GM12878 (cell line): Measurements from ENCODE around the gene TTC23. TPM values are rescaled to one million over a fixed set of nuclear protein-coding genes. Genes with fewer than 3 reads are reported as not detected.

Experiments
- ASH2L ChIP-seq: fragments of 300-600, 200-600 bp; sonication (generic); IDR thresholded peaks from 2 replicates; pipeline ENCODE4 v1.6.1; 2017; ENCODE audit warnings: low read depth, mild to moderate bottlenecking, borderline replicate concordance
- ATF2 ChIP-seq: IDR thresholded peaks from 2 replicates; pipeline ENCODE4 v1.6.1; 2012; ENCODE audit warnings: low read length, inconsistent platforms
- BHLHE40 ChIP-seq, 2 experiments: fragments of 450-650 bp in 1 of 2; IDR thresholded peaks; 2 replicates each; pipeline ENCODE4 v1.6.1; 2011 to 2017; ENCODE audit warnings: low read depth in 2 of 2, borderline replicate concordance in 1 of 2, improper control_type of control experiment in 1 of 2, low read length in 1 of 2, mild to moderate bottlenecking in 1 of 2
- DPF2 ChIP-seq: fragments of 450-650 bp; IDR thresholded peaks from 2 replicates; pipeline ENCODE4 v1.6.1; 2017; ENCODE audit warnings: mild to moderate bottlenecking
- E2F8 ChIP-seq: fragments of 450-650 bp; IDR thresholded peaks from 2 replicates; pipeline ENCODE4 v1.6.1; 2018; ENCODE audit warnings: mild to moderate bottlenecking, low read depth, moderate library complexity; ENCODE audit not compliant: partially characterized antibody
- EED ChIP-seq: sonication (generic); IDR thresholded peaks from 2 replicates; pipeline ENCODE4 v1.6.1; 2016; ENCODE audit warnings: antibody characterized with exemption, low read depth
- FOXM1 ChIP-seq: IDR thresholded peaks from 2 replicates; pipeline ENCODE4 v1.6.1; 2012; ENCODE audit warnings: low read depth, mild to moderate bottlenecking, inconsistent platforms, low read length, moderate library complexity
- IRF4 ChIP-seq: IDR thresholded peaks from 2 replicates; pipeline ENCODE4 v1.6.1; 2011; ENCODE audit warnings: low read depth, low read length
- KAT2A ChIP-seq: conservative IDR thresholded peaks from 2 replicates; pipeline ENCODE4 v1.6.1; 2011; ENCODE audit warnings: low read depth, low read length; ENCODE audit not compliant: control insufficient read depth
- NR2C2 ChIP-seq: IDR thresholded peaks from 2 replicates; pipeline ENCODE4 v1.6.1; 2011; ENCODE audit warnings: borderline replicate concordance, low read depth; ENCODE audit not compliant: control insufficient read depth, insufficient read length
- NR2F1 ChIP-seq: fragments of 450-650 bp; conservative IDR thresholded peaks from 2 replicates; pipeline ENCODE4 v1.6.1; 2017; ENCODE audit warnings: mild to moderate bottlenecking
- PAX8 ChIP-seq: fragments of 450-650 bp; IDR thresholded peaks from 2 replicates; pipeline ENCODE4 v1.6.1; 2017; ENCODE audit warnings: mild to moderate bottlenecking, moderate library complexity
- SPI1 ChIP-seq: IDR thresholded peaks from 2 replicates; pipeline ENCODE4 v1.6.1; 2011; ENCODE audit warnings: low read depth, mild to moderate bottlenecking, low read length, moderate library complexity, borderline replicate concordance; ENCODE audit not compliant: insufficient read depth
- USF2 ChIP-seq: IDR thresholded peaks from 2 replicates; pipeline ENCODE4 v1.6.1; 2011; ENCODE audit warnings: low read depth, low read length, improper control_type of control experiment, borderline replicate concordance
- YY1 ChIP-seq: IDR thresholded peaks from 2 replicates; pipeline ENCODE4 v1.6.1; 2011; ENCODE audit warnings: low read depth, mild to moderate bottlenecking, low read length
- ZBTB11 ChIP-seq: fragments of 450-650 bp; formaldehyde crosslinking; IDR thresholded peaks from 2 replicates; pipeline ENCODE4 v1.5.0; 2022; ENCODE audit warnings: mild to moderate bottlenecking, missing genetic modification characterization
- ZBTB33 ChIP-seq: fragments of 450-650 bp; IDR thresholded peaks from 2 replicates; pipeline ENCODE4 v1.6.1; 2017; ENCODE audit warnings: mild to moderate bottlenecking
- polyA plus RNA-seq, 11 experiments: library from polyadenylated mRNA; depleted of rRNA in 4 of 11; unstranded in 6 of 11; stranded (reverse) in 5 of 11; fragments of >200 nt; fragmentation: Nextera tagmentation in 4 of 11; fragmentation: Illumina TruSeq in 1 of 11; extraction: Ambion mirVana in 4 of 11; extraction: Trizol in 1 of 11; gene quantifications; 1 replicate in 1 of 11; 2 replicates in 10 of 11; pipeline versions ENCODE4 v1.2.1 to v1.2.3, GENCODE V29; 2011 to 2016; ENCODE audit warnings: inconsistent platforms in 2 of 11, missing spikeins in 2 of 11, low read depth in 1 of 11
- total RNA-seq, 4 experiments: library from RNA; depleted of rRNA in 3 of 4; stranded (reverse); fragments of >200 nt in 3 of 4; fragmentation: Illumina TruSeq in 1 of 4; extraction: Trizol in 1 of 4; gene quantifications; 2 replicates each; pipeline versions ENCODE4 v1.2.1 to v1.2.3, GENCODE V29; 2013 to 2021

TTC23 gene
- total and polyA plus RNA-seq, 10 of the 15 experiments (the other 5 are each of a cell fraction or from before 2014, with no cell fraction given): 1.2 to 9.0 (median 6.5) TPM

- TF ChIP-seq BHLHE40 (IDR thresholded peaks at IDR 0.05; ENCODE audit: borderline replicate concordance in 1 of 2, low read depth in 2 of 2, low read length in 1 of 2): peak; percentile 11 to 64; a peak in 1 of 4 replicates
- no peak for TF ChIP-seq KAT2A
- peak; percentile 79 for TF ChIP-seq E2F8
- TF ChIP-seq FOXM1: 0 out of 2 replicates have a peak, but pooled peaks have one; percentile 40
- TF ChIP-seq ZBTB33: no peak
- TF ChIP-seq IRF4: no peak
- TF ChIP-seq ATF2: peak; percentile 49; the same call in 1 of the 2 replicates
- peak; percentile 75 for TF ChIP-seq DPF2
- TF ChIP-seq PAX8: no peak; the same call in 1 of the 2 replicates
- peak; percentile 75 for TF ChIP-seq YY1
- TF ChIP-seq USF2: no peak
- TF ChIP-seq ASH2L: no peak; the same call in 1 of the 2 replicates
- no peak for TF ChIP-seq ZBTB11 (CRISPR knock-in tag)
- TF ChIP-seq NR2C2: no peak
- TF ChIP-seq SPI1: peak; percentile 51; the same call in 1 of the 2 replicates
- no peak for TF ChIP-seq EED
- TF ChIP-seq NR2F1: peak; percentile 48; the same call in 1 of the 2 replicates
These were observed 1.8 kb upstream of the TTC23 start, which contains the start of gene LRRC28 (continued) for GRCh38 chr15:99250857-99251841.
